Stimulated activated naive CD8-positive, alpha-beta T cell treated with anti-CD3 and anti-CD28 coated beads, Interleukin-15, Interleukin-2, amounts not matched to agents 100 U/mL and 50 U/mL, for 24 hours (primary cell): ENCODE results near the gene UPP2.

ENCODE experiments used
- ATAC-seq: fragments of 150-1000 bp; cut with Tn5 transposase; one replicate; pipeline ENCODE4 v1.10.0; 2021
- DNase-seq: peaks from one replicate; pipeline ENCODE4 v3.0.0; 2021

Gene UPP2

GRCh38 chr2:158101384-158101926 lies at the start of gene UPP2:
Gene UPP2 (plus strand): TSS chr2:158101876. CDS start chr2:158102064, 188 bp downstream.
- DNase-seq (no peak), ATAC-seq (no peak)

GRCh38 chr2:158052761-158053160 lies 48.9 kb upstream of the UPP2 start:
- ATAC-seq (no peak), DNase-seq (no peak)

DNA sequence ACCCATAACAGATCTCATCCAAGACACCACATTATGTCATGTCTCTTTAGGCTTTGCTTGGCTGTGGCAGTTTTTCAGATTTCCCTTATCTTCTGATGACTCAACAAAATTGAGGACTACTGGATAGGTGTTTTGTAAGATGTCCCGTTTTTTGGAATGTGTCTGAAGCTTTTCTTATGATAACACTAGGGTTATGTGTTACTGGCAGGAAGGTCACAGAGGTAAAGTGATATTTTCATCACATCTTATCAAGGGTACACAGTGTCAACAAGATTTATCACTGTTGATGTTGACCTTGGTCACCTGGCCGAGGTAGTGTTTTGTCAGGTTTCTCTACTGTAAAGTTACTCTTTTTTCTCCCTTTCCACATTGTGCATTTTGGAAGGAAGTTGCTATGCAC lies 44.8 kb upstream of the UPP2 start:
- ATAC-seq, result no peak
- DNase-seq, result no peak

DNA sequence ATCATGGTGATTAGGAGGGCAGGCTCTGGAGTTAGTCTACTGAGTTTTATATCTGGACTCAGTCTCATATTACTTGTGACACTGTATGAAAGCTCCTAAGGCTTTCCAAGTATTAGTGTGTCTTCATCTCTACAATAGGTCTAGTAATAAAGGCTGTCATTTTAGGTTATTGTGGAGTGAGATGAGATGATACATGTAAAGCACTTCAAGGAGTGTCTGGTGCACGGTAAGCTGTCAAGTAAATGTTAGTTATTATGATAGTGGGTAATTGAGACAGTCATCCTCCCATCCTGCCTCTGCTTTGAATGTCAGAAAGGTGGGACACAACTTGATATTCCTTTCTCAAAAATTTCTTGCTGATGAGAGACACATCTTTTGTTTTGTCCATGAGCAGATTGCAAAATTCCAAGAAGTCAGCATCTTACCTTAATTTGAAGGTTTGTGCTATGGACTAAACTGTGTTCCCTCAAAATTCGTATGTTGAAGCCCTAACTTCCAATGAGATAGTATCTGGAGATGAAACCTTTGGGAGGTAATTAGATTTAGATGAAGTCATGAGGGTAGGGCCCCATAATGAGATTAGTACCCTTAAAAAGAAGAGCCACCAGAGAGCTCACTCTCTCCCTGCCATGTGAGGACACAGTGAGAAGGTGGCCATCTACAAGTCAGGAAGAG lies 41.4 kb upstream of the UPP2 start:
- DNase-seq (no peak), ATAC-seq (no peak)

DNA sequence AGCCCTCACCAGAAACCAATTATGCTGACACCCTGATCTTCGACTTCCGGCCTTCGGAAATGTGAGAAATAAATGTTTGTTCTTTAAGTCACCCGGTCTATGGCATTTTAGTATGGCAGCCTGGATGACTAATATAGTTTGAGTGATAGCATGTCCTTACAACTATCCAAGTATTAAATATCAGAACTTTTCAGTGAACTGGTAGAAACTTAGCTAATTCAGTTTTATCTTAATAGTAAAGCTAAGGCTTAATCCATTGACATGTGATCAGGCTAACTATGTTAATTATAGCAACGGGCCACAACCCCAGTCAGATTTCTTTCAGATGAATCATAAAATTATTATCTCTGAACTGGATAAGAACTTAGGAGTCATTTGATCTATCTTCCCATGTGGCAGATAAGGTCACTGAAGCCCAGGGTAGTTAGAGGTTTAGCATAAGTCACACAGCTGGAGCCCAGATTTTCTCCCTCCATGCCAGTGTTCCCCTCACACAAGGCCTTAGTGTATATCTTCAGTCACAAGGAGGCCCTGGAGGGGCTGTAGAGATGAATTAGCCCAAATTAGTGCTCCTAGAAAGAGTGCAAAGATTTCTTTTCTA lies 40.7 kb upstream of the UPP2 start:
- no peak for DNase-seq
- ATAC-seq, result no peak

GRCh38 chr2:158061763-158062162 lies 39.9 kb upstream of the UPP2 start:
- DNase-seq, result no peak
- no peak for ATAC-seq

- ATAC-seq (no peak), DNase-seq (no peak)
These were observed 35.5 kb upstream of the UPP2 start for GRCh38 chr2:158066046-158066713.

DNA sequence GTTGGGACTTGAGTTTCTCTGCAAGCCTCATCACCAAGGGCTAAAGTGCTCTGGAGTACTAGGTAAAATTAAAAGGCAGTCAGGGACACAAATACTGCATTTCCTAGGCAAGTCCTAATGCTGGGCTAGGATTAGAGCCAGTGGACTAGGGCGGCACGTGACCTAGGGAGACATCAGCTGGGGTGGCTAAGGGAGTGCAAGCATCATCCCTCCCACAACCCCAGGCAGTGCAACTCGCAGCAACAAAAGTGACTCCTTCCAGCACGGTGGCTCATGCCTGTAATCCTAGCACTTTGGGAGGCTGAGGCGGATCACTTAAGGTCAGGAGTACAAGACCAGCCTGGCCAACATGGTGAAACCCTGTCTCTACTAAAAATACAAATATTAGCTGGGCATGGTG lies 30.7 kb upstream of the UPP2 start:
- DNase-seq, result no peak
- no peak for ATAC-seq

DNA sequence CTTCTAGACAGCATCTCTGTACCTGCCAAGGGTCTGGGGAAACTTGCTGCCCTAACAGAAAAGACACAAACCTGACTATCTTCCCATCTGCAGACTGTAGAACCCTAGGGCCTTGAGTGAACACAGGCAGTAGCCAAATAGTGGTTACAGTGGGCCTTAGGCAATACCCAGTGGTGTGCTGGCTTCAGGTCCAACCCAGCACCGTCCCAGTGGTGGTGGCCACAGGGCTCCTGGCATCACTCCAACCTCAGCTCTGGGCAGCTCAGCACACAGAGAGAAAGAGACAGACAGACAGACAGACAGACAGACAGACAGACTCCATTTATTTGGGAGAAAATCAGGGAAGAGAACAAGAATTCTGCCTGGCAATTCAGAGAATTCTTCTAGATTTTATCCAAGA lies 29.3 kb upstream of the UPP2 start:
- ATAC-seq (no peak), DNase-seq (no peak)

DNA sequence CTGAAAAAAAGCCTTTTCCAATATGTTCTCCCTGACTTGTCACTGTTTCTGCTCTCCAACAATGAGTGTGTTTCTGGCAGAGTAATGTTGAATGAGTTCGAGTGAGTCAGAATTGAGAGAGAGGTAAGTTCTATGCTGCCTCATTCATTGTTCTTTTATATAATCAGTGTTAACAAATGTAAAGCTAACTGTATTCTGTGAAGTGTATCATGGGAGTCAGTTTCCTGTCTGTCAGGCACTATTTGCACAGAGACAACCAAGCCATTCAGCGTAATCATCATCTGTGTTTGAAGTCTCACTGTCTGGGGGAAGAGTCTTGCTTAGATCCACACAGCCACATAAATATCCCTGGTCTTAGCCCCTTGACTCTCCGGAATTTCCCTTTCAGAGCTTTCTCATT lies 22.0 kb upstream of the UPP2 start:
- ATAC-seq (no peak), DNase-seq (no peak)

- no peak for ATAC-seq
- no peak for DNase-seq
These were observed 13.6 kb upstream of the UPP2 start for GRCh38 chr2:158088093-158088492.

GRCh38 chr2:158089322-158089721 lies 12.4 kb upstream of the UPP2 start:
- DNase-seq (no peak), ATAC-seq (no peak)

DNA sequence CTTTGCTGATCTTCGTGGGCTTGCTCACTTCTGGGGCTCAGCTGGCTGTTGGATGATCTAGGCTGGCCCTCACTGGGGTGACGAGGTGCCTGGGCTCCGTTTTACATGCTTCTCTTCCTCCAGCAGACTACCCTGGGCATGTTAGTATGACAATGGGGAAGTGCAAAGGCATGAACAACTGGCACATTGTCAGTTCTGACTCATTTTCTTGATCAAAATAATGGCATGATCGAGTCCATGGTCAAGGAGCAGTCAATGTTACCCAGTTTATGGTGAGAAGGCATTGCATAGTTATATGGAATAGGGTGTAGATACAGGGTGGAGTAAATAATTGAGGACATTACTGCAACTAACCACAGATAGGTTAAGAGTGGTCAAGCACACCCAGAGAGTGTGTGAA lies 10.0 kb upstream of the UPP2 start:
- no peak for ATAC-seq

DNA sequence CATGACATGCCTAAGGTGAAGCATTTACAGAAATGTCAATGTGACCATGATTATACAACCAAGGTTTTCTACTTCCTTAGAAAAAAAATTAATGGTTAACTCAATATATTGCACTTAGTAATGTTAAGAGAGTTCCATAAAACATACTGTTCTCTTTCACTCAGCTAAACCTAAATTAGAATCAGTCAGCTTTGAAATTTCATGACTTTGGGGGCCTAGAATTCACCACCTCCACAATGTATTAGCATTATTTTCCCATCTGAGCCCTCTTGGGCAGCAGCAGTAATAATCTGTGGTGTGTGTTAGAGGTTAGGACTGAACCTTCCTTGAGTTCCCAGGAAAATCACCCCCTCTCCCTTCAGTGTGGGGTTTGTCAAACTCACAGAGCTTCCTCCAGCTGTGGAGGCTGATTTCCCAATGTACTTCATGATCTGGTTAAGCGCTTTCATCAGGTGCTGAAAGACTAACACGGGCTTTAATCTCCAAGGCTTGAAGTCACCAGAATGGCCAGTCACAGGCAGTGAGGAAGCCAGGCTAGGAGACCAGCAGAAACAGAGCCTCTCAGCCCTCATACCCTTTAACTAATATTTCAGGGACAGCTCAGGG lies 7.1 kb upstream of the UPP2 start:
- DNase-seq (no peak), ATAC-seq (no peak)

More for the DNA sequence above, 10.0 kb upstream of the UPP2 start:
- no peak for DNase-seq

DNA sequence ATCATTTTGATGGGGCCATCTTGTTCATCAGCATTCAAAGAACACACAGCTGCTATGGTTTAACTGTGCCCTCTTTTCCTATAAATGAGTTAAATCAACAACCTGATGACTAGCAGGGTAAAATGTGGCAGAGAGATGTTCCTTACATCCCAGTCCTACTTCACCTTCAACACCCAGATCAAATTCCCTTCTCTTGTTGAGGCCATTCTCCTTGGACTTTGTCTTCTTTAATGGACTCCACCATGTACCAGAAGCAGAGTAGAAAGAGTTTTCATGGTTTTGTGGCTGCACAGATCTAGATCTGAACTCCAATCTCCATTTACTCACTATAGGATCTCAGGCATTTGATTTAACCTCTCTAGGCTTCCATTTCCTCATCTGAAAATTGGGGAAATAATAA lies 6.4 kb upstream of the UPP2 start:
- no peak for ATAC-seq
- DNase-seq, result no peak

- ATAC-seq (no peak), DNase-seq (no peak)
These were observed 5.8 kb upstream of the UPP2 start for GRCh38 chr2:158095912-158096311.

- DNase-seq (no peak), ATAC-seq (no peak)
These were observed 4.2 kb upstream of the UPP2 start for GRCh38 chr2:158097481-158097880.

- ATAC-seq (no peak), DNase-seq (no peak)
These were observed 3.5 kb upstream of the UPP2 start for GRCh38 chr2:158098178-158098577.

GRCh38 chr2:158099716-158100115 lies 2.0 kb upstream of the UPP2 start:
- ATAC-seq, result no peak
- no peak for DNase-seq

DNA sequence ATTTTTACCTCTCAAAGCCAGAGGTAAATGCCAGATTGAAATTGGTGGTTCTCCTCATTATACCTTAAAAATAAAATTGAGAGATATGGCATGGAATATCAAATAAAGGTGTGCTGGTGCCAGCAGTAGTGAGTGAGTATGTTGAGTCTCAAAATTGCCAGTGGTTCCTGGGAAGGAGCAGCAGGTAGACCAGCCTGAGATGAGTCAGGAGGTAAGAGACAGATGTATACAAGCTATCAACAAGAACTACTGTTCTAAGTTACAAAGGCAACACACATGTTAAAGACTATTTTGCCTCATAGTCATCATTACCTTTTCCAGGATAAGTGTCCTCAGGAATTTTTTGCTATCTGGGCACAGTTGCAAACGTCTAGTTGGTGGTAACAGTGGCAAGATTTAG lies 1.3 kb upstream of the UPP2 start:
- DNase-seq (no peak), ATAC-seq (no peak)

DNA sequence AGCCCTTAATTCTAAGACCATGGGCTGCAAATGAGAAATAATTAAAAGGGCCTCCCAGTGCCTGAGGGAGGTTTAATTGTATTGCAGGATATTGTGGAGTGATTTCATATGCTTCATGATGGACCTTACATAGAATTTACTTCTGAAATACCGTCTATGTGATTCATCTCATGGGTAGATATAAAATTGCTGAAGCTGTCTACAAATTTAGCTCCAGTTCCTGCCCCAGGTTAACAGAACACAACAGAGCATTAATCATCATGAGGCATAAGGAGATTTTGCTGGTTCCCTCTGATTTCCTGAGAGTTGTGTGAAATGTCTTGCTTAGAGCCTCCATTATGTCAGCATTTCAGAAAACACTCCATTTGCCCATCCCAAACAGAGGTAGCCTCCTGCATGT lies 770 bp downstream of the UPP2 start:
- no peak for ATAC-seq
- DNase-seq, result no peak

DNA sequence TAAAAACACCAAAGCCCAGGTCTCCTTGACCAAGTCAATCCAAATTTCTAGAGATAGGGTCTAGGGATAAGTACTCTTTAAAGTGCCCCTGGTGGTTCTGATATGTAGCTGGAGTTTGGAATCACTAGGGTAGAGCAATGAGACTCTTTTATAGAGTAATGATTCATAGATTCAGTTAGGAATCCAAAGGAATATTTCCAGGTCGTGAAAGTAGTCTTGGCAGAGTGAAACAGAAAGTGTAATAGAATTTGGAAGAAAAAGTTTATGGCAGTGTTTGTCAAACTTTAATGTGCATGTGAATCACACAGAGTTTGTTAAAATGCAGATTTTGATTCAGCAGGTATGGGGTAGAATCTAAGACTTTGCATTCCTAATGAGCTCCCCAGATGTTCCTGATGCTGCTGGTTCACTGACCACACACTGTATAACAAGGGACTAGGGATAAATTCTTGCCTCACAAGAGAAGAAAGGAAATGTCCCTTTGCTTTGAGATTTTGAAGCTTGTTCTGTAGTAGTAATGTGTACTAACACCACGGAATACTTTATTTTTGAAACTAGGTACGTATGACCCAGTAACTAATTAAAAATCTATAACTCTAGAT lies 1.8 kb downstream of the UPP2 start:
- DNase-seq, result no peak
- no peak for ATAC-seq

DNA sequence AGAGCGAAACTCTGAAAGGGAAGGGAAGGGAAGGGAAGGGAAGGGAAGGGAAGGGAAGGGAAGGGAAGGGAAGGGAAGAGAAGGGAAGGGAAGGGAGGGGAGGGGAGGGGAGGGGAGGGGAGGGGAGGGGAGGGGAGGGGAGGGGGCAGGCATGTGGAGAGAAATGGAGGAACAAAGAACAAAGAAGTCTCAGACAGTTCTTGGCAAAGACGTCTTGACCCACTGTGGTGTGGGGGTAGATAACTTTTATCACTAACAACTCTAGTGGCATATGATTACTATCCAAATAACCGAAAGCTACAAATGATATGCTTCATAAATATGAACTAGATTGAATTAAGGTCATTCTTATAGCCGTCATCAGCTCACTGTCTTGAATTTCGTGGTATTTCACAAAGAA lies 3.2 kb downstream of the UPP2 start:
- no peak for ATAC-seq
- DNase-seq, result no peak
